ENCODE data around the gene SHH.

SHH gene

GRCh38 chr7:155807065-155807671 is 5.1 kb downstream of the SHH start:
- DNase-seq (ENCODE audit: low read depth in 1 of 2, low spot score in 1 of 2), result no peak

- DNase-seq (ENCODE audit: low read depth in 1 of 2, low spot score in 1 of 2), result no peak
These were observed 6.0 kb downstream of the SHH start for GRCh38 chr7:155806096-155806871.

- DNase-seq (ENCODE audit: low read depth in 1 of 2, low spot score in 1 of 2), result no peak
These were observed 6.5 kb downstream of the SHH start for GRCh38 chr7:155805826-155806095.

- peak in 1 of 2 donors; percentile 26 for DNase-seq (ENCODE audit: low read depth in 1 of 2, low spot score in 1 of 2)
These were observed 7.1 kb downstream of the SHH start for GRCh38 chr7:155804897-155805825.

- DNase-seq (ENCODE audit: low read depth in 1 of 2, low spot score in 1 of 2), result no peak
These were observed 7.8 kb downstream of the SHH start for GRCh38 chr7:155804431-155804831.

GRCh38 chr7:155803418-155804376 is 8.6 kb downstream of the SHH start:
- no peak for DNase-seq (ENCODE audit: low read depth in 1 of 2, low spot score in 1 of 2)

GRCh38 chr7:155802906-155803417 is 9.3 kb downstream of the SHH start:
- DNase-seq (ENCODE audit: low read depth in 1 of 2, low spot score in 1 of 2), result no peak

GRCh38 chr7:155802291-155802690 is 10.0 kb downstream of the SHH start:
- no peak for DNase-seq (ENCODE audit: low read depth in 1 of 2, low spot score in 1 of 2)

- DNase-seq (ENCODE audit: low read depth in 1 of 2, low spot score in 1 of 2), result no peak
These were observed 11.5 kb downstream of the SHH start for GRCh38 chr7:155800741-155801267.

- no peak for DNase-seq (ENCODE audit: low read depth in 1 of 2, low spot score in 1 of 2)
These were observed 12.0 kb downstream of the SHH start for GRCh38 chr7:155800301-155800700.

- DNase-seq (ENCODE audit: low read depth in 1 of 2, low spot score in 1 of 2), result no peak
These were observed 12.7 kb downstream of the SHH start for GRCh38 chr7:155799514-155799913.

- no peak for DNase-seq (ENCODE audit: low read depth in 1 of 2, low spot score in 1 of 2)
These were observed 13.4 kb downstream of the SHH start for GRCh38 chr7:155798673-155799439.

GRCh38 chr7:155797262-155798250 is 14.7 kb downstream of the SHH start:
- no peak for DNase-seq (ENCODE audit: low read depth in 1 of 2, low spot score in 1 of 2)

GRCh38 chr7:155796381-155797261 is 15.6 kb downstream of the SHH start:
- peak; percentile 57 for DNase-seq (ENCODE audit: low read depth in 1 of 2, low spot score in 1 of 2)

- no peak for DNase-seq (ENCODE audit: low read depth in 1 of 2, low spot score in 1 of 2)
These were observed 16.3 kb downstream of the SHH start for GRCh38 chr7:155795951-155796350.

GRCh38 chr7:155795401-155795800 is 16.9 kb downstream of the SHH start:
- DNase-seq (ENCODE audit: low read depth in 1 of 2, low spot score in 1 of 2), result no peak

GRCh38 chr7:155794196-155794595 is 18.1 kb downstream of the SHH start:
- no peak for DNase-seq (ENCODE audit: low read depth in 1 of 2, low spot score in 1 of 2)

All from activated CD4-positive, alpha-beta T cell treated with anti-CD3 and anti-CD28 coated beads, Interleukin-2, amount 50 U/mL, for 24 hours (primary cell).